WTC11 (cell line): ENCODE data around the gene CSNK1A1. TPM values are rescaled to one million over a fixed set of nuclear protein-coding genes. Genes with fewer than 3 reads are reported as not detected.

Experiments
- ATAC-seq: fragments of 200-7000 bp; cut with Tn5 transposase; 2 replicates; pipeline ENCODE4 v1.10.0; 2021; ENCODE audit warnings: mild to moderate bottlenecking, moderate library complexity
- CTCF ChIA-PET: fragments of 300-600 bp; sonication (Branson Sonifier 250); formaldehyde crosslinking; loops from one replicate; lab custom pipeline; 2021; ENCODE audit warnings: antibody characterized with exemption; lab: Charles Lee
- POLR2A ChIA-PET: fragments of 350-600 bp; sonication (Branson Sonifier 250); formaldehyde crosslinking; loops from one replicate; lab custom pipeline; 2021; ENCODE audit warnings: antibody characterized with exemption; lab: Charles Lee
- DNase-seq: peaks from one replicate; pipeline ENCODE4 v3.0.0; 2021; ENCODE audit warnings: low spot score
- H3K27ac Mint-ChIP-seq: 2 replicates; pipeline ENCODE4 v1.8.0; 2021; ENCODE audit warnings: mixed read lengths
- H3K27me3 Mint-ChIP-seq: 2 replicates; pipeline ENCODE4 v1.8.0; 2021; ENCODE audit warnings: low read depth, mild to moderate bottlenecking, moderate library complexity, mixed read lengths
- H3K36me3 Mint-ChIP-seq: 2 replicates; pipeline ENCODE4 v1.8.0; 2021; ENCODE audit warnings: mixed read lengths
- H3K4me1 Mint-ChIP-seq: 2 replicates; pipeline ENCODE4 v1.8.0; 2022; ENCODE audit warnings: mixed read lengths
- H3K4me3 Mint-ChIP-seq: 2 replicates; pipeline ENCODE4 v1.8.0; 2021; ENCODE audit warnings: mild to moderate bottlenecking, moderate library complexity, mixed read lengths
- H3K9me3 Mint-ChIP-seq: 2 replicates; pipeline ENCODE4 v1.8.0; 2021; ENCODE audit warnings: mixed read lengths
- ATF1 ChIP-seq: sonication (generic); formaldehyde crosslinking; IDR thresholded peaks from 2 replicates; pipeline ENCODE4 v1.8.1; 2023; ENCODE audit warnings: mild to moderate bottlenecking, moderate library complexity, missing genetic modification reagents
- CDX4 ChIP-seq: fragments of 250-450 bp; sonication (Bioruptor Pico); IDR thresholded peaks from 2 replicates; pipeline ENCODE4 v1.9.0; 2021; ENCODE audit warnings: moderate library complexity, mild to moderate bottlenecking, inconsistent platforms, borderline replicate concordance
- E2F5 ChIP-seq: sonication (generic); formaldehyde crosslinking; IDR thresholded peaks from 2 replicates; pipeline ENCODE4 v1.8.1; 2022; ENCODE audit warnings: mild to moderate bottlenecking, moderate library complexity, missing genetic modification reagents
- ETV6 ChIP-seq: sonication (generic); formaldehyde crosslinking; IDR thresholded peaks from 2 replicates; pipeline ENCODE4 v1.8.1; 2022; ENCODE audit warnings: mild to moderate bottlenecking, missing genetic modification reagents
- FOXP4 ChIP-seq: sonication (generic); formaldehyde crosslinking; IDR thresholded peaks from 2 replicates; pipeline ENCODE4 v1.8.0; 2022; ENCODE audit warnings: mild to moderate bottlenecking, missing genetic modification reagents
- MAX ChIP-seq: sonication (generic); formaldehyde crosslinking; IDR thresholded peaks from 2 replicates; pipeline ENCODE4 v1.8.0; 2022; ENCODE audit warnings: mild to moderate bottlenecking, missing genetic modification reagents
- OVOL2 ChIP-seq: fragments of 250-450 bp; sonication (Bioruptor Pico); IDR thresholded peaks from 2 replicates; pipeline ENCODE4 v1.9.0; 2021; ENCODE audit warnings: mild to moderate bottlenecking, borderline replicate concordance
- PRDM15 ChIP-seq: sonication (generic); formaldehyde crosslinking; IDR thresholded peaks from 2 replicates; pipeline ENCODE4 v1.8.0; 2022; ENCODE audit warnings: missing genetic modification reagents
- PREB ChIP-seq: sonication (generic); formaldehyde crosslinking; IDR thresholded peaks from 2 replicates; pipeline ENCODE4 v1.8.1; 2022; ENCODE audit warnings: mild to moderate bottlenecking, missing genetic modification reagents, moderate library complexity, borderline replicate concordance
- USF2 ChIP-seq: sonication (generic); formaldehyde crosslinking; IDR thresholded peaks from 2 replicates; pipeline ENCODE4 v1.8.1; 2023; ENCODE audit warnings: mild to moderate bottlenecking, missing genetic modification reagents, moderate library complexity
- ZMAT4 ChIP-seq: fragments of 250-450 bp; sonication (Bioruptor Pico); IDR thresholded peaks from 2 replicates; pipeline ENCODE4 v1.9.0; 2021; ENCODE audit warnings: mild to moderate bottlenecking
- ZNF416 ChIP-seq: fragments of 250-450 bp; sonication (Bioruptor Pico); IDR thresholded peaks from 2 replicates; pipeline ENCODE4 v1.9.0; 2021; ENCODE audit warnings: mild to moderate bottlenecking, inconsistent platforms
- ZSCAN18 ChIP-seq: fragments of 250-450 bp; sonication (Bioruptor Pico); IDR thresholded peaks from 2 replicates; pipeline ENCODE4 v2.1.2; 2022; ENCODE audit warnings: mild to moderate bottlenecking, moderate library complexity
- total RNA-seq: library from RNA; stranded (reverse); gene quantifications from 3 replicates; pipeline ENCODE4 v1.2.3, GENCODE V29; 2021

The CSNK1A1 gene
- total RNA-seq, 1 experiment from 2014 or later, result 276 TPM

GRCh38 chr5:149529463-149529862 is 21.8 kb downstream of the CSNK1A1 start (continued):
- no peak for TF ChIP-seq USF2 (CRISPR knock-in tag)

- ChIA-PET POLR2A (interaction anchor here (1.0 kb wide), 1 partner anchor 27 kb away, joined by 3 read pairs; no protein-coding TSS in a partner anchor), CTCF (interaction anchor here (0.8 to 1.7 kb wide), 4 partner anchors 23 to 104 kb away, joined by 3 to 4 read pairs (median 3); partner anchors contain the start of gene CSNK1A1)
- H3K4me1 Mint-ChIP-seq, result peaks cover 51% of the 10 kb centered on the region
- DNase-seq, result no peak
- no peak for TF ChIP-seq MAX (CRISPR knock-in tag)
- no peak for TF ChIP-seq FOXP4 (CRISPR knock-in tag)
- TF ChIP-seq ZNF416 (CRISPR knock-in tag), result no peak
- TF ChIP-seq E2F5 (CRISPR knock-in tag), result no peak
- TF ChIP-seq ZMAT4 (CRISPR knock-in tag), result no peak
- no peak for TF ChIP-seq ZSCAN18 (CRISPR knock-in tag)
- no peak for TF ChIP-seq CDX4
- TF ChIP-seq ATF1 (CRISPR knock-in tag), result no peak
- TF ChIP-seq OVOL2 (CRISPR knock-in tag), result no peak
- H3K27me3 Mint-ChIP-seq, result no peaks in the 10 kb centered on the region
- H3K36me3 Mint-ChIP-seq, result peaks cover 16% of the 10 kb centered on the region
- H3K4me3 Mint-ChIP-seq, result no peak overlapping the region
- H3K27ac Mint-ChIP-seq, result peak overlapping the region; percentile 25
- no peaks in the 10 kb centered on the region for H3K9me3 Mint-ChIP-seq
- ATAC-seq, result no peak
Observed at GRCh38 chr5:149528281-149529060, 22.8 kb downstream of the CSNK1A1 start.

GRCh38 chr5:149526845-149527590 is 24.2 kb downstream of the CSNK1A1 start:
- Mint-ChIP-seq H3K27ac (peak overlapping the region; percentile 38; the same call in 1 of the 2 replicates), H3K4me1 (peaks cover 46% of the 10 kb centered on the region), H3K9me3 (no peaks in the 10 kb centered on the region), H3K27me3 (no peaks in the 10 kb centered on the region), H3K36me3 (peaks cover 25% of the 10 kb centered on the region), H3K4me3 (no peak overlapping the region)
- POLR2A ChIA-PET, result no interaction called here
- TF ChIP-seq ETV6 (CRISPR knock-in tag) (no peak), PRDM15 (CRISPR knock-in tag) (no peak), PREB (CRISPR knock-in tag) (no peak)
- ATAC-seq (no peak), DNase-seq (no peak)
- CTCF ChIA-PET, result interaction anchor here (1.7 kb wide), 1 partner anchor 85 kb away, joined by 4 read pairs; no protein-coding TSS in a partner anchor
